ENCODE results near the gene DSCAML1. TPM values are rescaled to one million over a fixed set of nuclear protein-coding genes. Genes with fewer than 3 reads are reported as not detected.

DSCAML1 gene
- total and polyA plus RNA-seq, 12 donors, result 0.16 to 1.5 (median 0.57) TPM

- TF ChIP-seq CTCF (IDR thresholded peaks at IDR 0.05), result no peak
- intact Hi-C loops (cut with DNase I), result loop anchor here in 4 of 10 donors (5.0 to 10.0 kb wide), 3 partner anchors 506 to 1452 kb away; no protein-coding TSS in a partner anchor
- Histone ChIP-seq H3K27me3 (peaks cover 0 to 20% (median 6%) of the 10 kb centered on the region in 7 donors), H3K4me3 (no peak overlapping the region), H3K4me1 (peaks cover 0 to 10% (median 0%) of the 10 kb centered on the region in 9 donors), H3K36me3 (peaks cover 0 to 38% (median 0%) of the 10 kb centered on the region in 9 donors), H3K9me3 (no peaks in the 10 kb centered on the region), H3K27ac (no peak overlapping the region)
- DNase-seq, result no peak
- ATAC-seq, result no peak
- WGBS, 2 donors, result 87 to 90% methylated on average over 13 of the region's 13 CpGs
Measured at GRCh38 chr11:117439256-117439655, 357.8 kb downstream of the DSCAML1 start.

- DNase-seq, result no peak
- 88 to 93% methylated on average over 17 of the region's 17 CpGs for WGBS, 2 donors
- Histone ChIP-seq H3K36me3 (peaks cover 0 to 46% (median 0%) of the 10 kb centered on the region in 9 donors), H3K27ac (no peak overlapping the region), H3K9me3 (no peaks in the 10 kb centered on the region), H3K27me3 (peaks cover 0 to 12% (median 0%) of the 10 kb centered on the region in 7 donors), H3K4me3 (no peak overlapping the region), H3K4me1 (peaks cover 0 to 2% (median 0%) of the 10 kb centered on the region in 9 donors)
- no peak for TF ChIP-seq CTCF (IDR thresholded peaks at IDR 0.05)
- intact Hi-C loops (cut with DNase I), result loop anchor here in 4 of 10 donors (5.0 to 10.0 kb wide), 3 partner anchors 506 to 1451 kb away; no protein-coding TSS in a partner anchor
- no peak for ATAC-seq
Measured at GRCh38 chr11:117438371-117439000, 358.5 kb downstream of the DSCAML1 start.

- Histone ChIP-seq H3K36me3 (peaks cover 0 to 50% (median 0%) of the 10 kb centered on the region in 9 donors), H3K27ac (no peak overlapping the region), H3K9me3 (no peaks in the 10 kb centered on the region), H3K4me1 (no peaks in the 10 kb centered on the region), H3K4me3 (no peak overlapping the region), H3K27me3 (peaks cover 0 to 5% (median 0%) of the 10 kb centered on the region in 7 donors)
- intact Hi-C loops (cut with DNase I), result loop anchor here in 4 of 10 donors (5.0 to 10.0 kb wide), 3 partner anchors 507 to 1450 kb away; no protein-coding TSS in a partner anchor
- 89 to 95% methylated on average over 14 of the region's 14 CpGs for WGBS, 2 donors
- no peak for DNase-seq
- TF ChIP-seq CTCF (IDR thresholded peaks at IDR 0.05), result no peak
- no peak for ATAC-seq
Measured at GRCh38 chr11:117437791-117438130, 359.3 kb downstream of the DSCAML1 start.

- Histone ChIP-seq H3K36me3 (peaks cover 0 to 56% (median 0%) of the 10 kb centered on the region in 9 donors), H3K4me1 (no peaks in the 10 kb centered on the region), H3K27ac (no peak overlapping the region), H3K4me3 (no peak overlapping the region), H3K9me3 (no peaks in the 10 kb centered on the region), H3K27me3 (peaks cover 0 to 3% (median 0%) of the 10 kb centered on the region in 7 donors)
- DNase-seq (no peak), ATAC-seq (no peak)
- intact Hi-C loops (cut with DNase I), result loop anchor here in 4 of 10 donors (5.0 to 10.0 kb wide), 3 partner anchors 508 to 1450 kb away; no protein-coding TSS in a partner anchor
- TF ChIP-seq CTCF (IDR thresholded peaks at IDR 0.05), result no peak
- WGBS, 2 donors, result 87 to 92% methylated on average over 23 of the region's 23 CpGs
Measured at GRCh38 chr11:117437041-117437790, 359.8 kb downstream of the DSCAML1 start.

Measured in heart right ventricle (tissue), 16 donors.